ENCODE results near the gene ST8SIA4.

The ST8SIA4 gene

DNA sequence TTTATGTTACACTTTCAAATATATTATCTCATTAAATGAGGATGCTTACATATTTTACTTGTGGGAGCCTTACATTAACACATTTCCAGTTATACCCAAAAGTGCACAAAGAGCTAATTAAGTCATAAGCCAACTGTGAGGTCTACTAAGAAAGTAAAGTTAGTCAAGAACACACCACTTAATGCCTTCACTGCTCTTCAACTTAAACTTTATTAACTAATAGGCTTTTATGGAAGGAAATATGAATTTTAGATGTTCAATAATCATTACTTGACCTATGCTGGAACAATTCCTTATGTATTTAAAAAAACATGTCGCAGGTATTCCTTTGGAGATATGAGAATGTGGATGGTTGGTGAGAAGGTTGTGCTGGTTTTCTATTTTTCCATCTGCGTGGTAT, 3.4 kb downstream of the ST8SIA4 start:
- H3K56ac ChIP-seq (ENCODE audit: low read length): peak overlapping the region; percentile 91
- no peak overlapping the region for H3K4me3 ChIP-seq (ENCODE audit: low read length)
- no peak overlapping the region for H3K27ac ChIP-seq (ENCODE audit: low read depth, low read length)
- no peaks in the 10 kb centered on the region for H3K79me2 ChIP-seq (ENCODE audit: control insufficient read depth, insufficient read depth, low read length)
- no CpG with 5 or more reads among the region's 2 CpGs for WGBS (ENCODE audit: extremely low coverage, insufficient coverage, low lambda C conversion rate)
- no peak overlapping the region for H4K5ac ChIP-seq (ENCODE audit: low read length)
- peak overlapping the region; percentile 32 for H3K18ac ChIP-seq (ENCODE audit: low read length)
- no peak overlapping the region for H2BK120ac ChIP-seq (ENCODE audit: low read depth, low read length)
- peak overlapping the region; percentile 61 for H3K4me2 ChIP-seq (ENCODE audit: low read length)
- H2AK5ac ChIP-seq (ENCODE audit: low read length): no peak overlapping the region
- no peak for DNase-seq
- no peaks in the 10 kb centered on the region for H3K4me1 ChIP-seq (ENCODE audit: control insufficient read depth, low read depth, low read length)
- H3K4ac ChIP-seq (ENCODE audit: low read depth, low read length): no peak overlapping the region
- H3K9ac ChIP-seq (ENCODE audit: low read length): peak overlapping the region; percentile 76
- H3K23ac ChIP-seq (ENCODE audit: low read length): no peak overlapping the region
- no peaks in the 10 kb centered on the region for H3K36me3 ChIP-seq (ENCODE audit: control insufficient read depth, insufficient read depth, low read length)
- H3K27me3 ChIP-seq (ENCODE audit: insufficient read depth, low read length, poor library complexity): no peaks in the 10 kb centered on the region
- H2BK5ac ChIP-seq (ENCODE audit: low read length): no peak overlapping the region
- H4K8ac ChIP-seq (ENCODE audit: low read depth, low read length): no peak overlapping the region
- H2BK15ac ChIP-seq (replicated peaks; ENCODE audit: low read depth): no peak overlapping the region
- H3K79me1 ChIP-seq (ENCODE audit: low read length): no peaks in the 10 kb centered on the region

DNA sequence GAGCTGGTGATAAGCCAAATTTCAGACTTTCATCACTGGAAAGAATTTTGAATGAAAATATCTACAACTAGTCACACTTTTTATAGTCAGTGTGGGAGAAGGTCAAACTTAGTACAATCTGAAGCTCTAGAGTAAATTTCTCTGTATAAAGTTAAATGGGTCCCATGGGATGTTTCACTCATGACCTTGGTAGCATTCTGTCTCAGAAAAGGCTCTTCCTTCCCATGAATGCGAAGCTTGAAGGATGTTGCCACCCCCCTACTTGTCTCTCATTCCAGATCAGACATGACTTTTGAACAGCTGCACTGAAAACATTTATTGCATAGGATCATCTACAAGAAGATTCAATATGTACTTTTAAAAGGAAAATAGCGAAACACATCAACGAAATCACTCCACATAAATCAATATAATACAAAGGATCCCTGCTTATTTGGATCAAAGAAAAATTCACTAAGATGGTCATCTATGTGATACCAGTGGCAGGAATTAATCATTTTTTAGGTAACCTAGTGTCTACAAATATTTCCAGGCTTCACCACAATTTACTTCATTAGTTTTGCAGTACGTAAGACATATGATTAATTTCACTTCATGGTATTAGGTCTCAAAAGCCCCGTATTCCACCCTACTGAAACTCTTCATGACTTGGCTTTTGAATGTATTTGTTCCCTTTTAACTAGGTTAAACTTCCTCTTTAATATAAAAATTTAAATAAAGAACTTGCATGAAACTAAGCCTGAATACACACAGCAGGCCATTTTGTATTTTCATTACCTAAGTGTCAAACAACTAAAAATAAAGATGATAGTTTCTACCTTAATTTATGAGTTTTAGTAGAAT, 4.4 kb downstream of the ST8SIA4 start:
- Histone ChIP-seq H3K79me2 (ENCODE audit: control insufficient read depth, insufficient read depth, low read length) (no peaks in the 10 kb centered on the region), H3K36me3 (ENCODE audit: control insufficient read depth, insufficient read depth, low read length) (no peaks in the 10 kb centered on the region), H4K8ac (ENCODE audit: low read depth, low read length) (no peak overlapping the region), H3K23ac (ENCODE audit: low read length) (no peak overlapping the region), H2AK5ac (ENCODE audit: low read length) (no peak overlapping the region), H2BK120ac (ENCODE audit: low read depth, low read length) (no peak overlapping the region), H3K4ac (ENCODE audit: low read depth, low read length) (no peak overlapping the region), H3K56ac (ENCODE audit: low read length) (no peak overlapping the region), H4K5ac (ENCODE audit: low read length) (no peak overlapping the region), H2BK15ac (replicated peaks; ENCODE audit: low read depth) (no peak overlapping the region), H3K9ac (ENCODE audit: low read length) (no peak overlapping the region), H3K4me2 (ENCODE audit: low read length) (no peak overlapping the region), H3K27me3 (ENCODE audit: insufficient read depth, low read length, poor library complexity) (no peaks in the 10 kb centered on the region), H3K79me1 (ENCODE audit: low read length) (no peaks in the 10 kb centered on the region), H3K27ac (ENCODE audit: low read depth, low read length) (no peak overlapping the region), H3K4me1 (ENCODE audit: control insufficient read depth, low read depth, low read length) (no peaks in the 10 kb centered on the region), H3K18ac (ENCODE audit: low read length) (no peak overlapping the region), H2BK5ac (ENCODE audit: low read length) (no peak overlapping the region), H3K4me3 (ENCODE audit: low read length) (no peak overlapping the region)
- DNase-seq: no peak
- no CpG with 5 or more reads among the region's 5 CpGs for WGBS (ENCODE audit: extremely low coverage, insufficient coverage, low lambda C conversion rate)

DNA sequence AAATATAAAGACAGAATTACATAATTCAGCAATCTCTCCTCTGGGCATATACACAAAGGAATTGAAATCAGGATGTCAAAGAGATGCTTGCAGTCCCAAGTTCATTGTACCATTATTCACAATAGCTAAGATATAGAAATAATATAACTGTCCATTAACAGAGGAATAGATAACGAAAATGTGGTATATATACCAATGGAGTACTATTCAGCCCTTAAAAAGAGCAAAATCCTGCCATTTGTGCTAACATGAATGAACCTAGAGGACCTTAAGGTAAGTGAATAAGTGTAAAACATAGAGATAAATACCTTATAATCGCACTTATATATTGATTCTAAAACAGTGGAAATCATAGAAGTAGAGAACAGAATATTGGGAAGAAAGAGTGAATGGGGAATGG, 7.0 kb downstream of the ST8SIA4 start:
- no peak overlapping the region for H3K23ac ChIP-seq (ENCODE audit: low read length)
- no peaks in the 10 kb centered on the region for H3K4me1 ChIP-seq (ENCODE audit: control insufficient read depth, low read depth, low read length)
- H3K4me2 ChIP-seq (ENCODE audit: low read length): no peak overlapping the region
- no peak overlapping the region for H4K8ac ChIP-seq (ENCODE audit: low read depth, low read length)
- H2BK120ac ChIP-seq (ENCODE audit: low read depth, low read length): no peak overlapping the region
- no peak overlapping the region for H3K4me3 ChIP-seq (ENCODE audit: low read length)
- no peaks in the 10 kb centered on the region for H3K27me3 ChIP-seq (ENCODE audit: insufficient read depth, low read length, poor library complexity)
- no peak overlapping the region for H3K56ac ChIP-seq (ENCODE audit: low read length)
- DNase-seq: no peak
- H3K79me1 ChIP-seq (ENCODE audit: low read length): no peaks in the 10 kb centered on the region
- H3K9ac ChIP-seq (ENCODE audit: low read length): no peak overlapping the region
- H3K27ac ChIP-seq (ENCODE audit: low read depth, low read length): no peak overlapping the region
- WGBS (ENCODE audit: extremely low coverage, insufficient coverage, low lambda C conversion rate): no CpG with 5 or more reads among the region's 2 CpGs
- H3K18ac ChIP-seq (ENCODE audit: low read length): no peak overlapping the region
- H2AK5ac ChIP-seq (ENCODE audit: low read length): no peak overlapping the region
- no peak overlapping the region for H3K4ac ChIP-seq (ENCODE audit: low read depth, low read length)
- H3K36me3 ChIP-seq (ENCODE audit: control insufficient read depth, insufficient read depth, low read length): no peaks in the 10 kb centered on the region
- H3K79me2 ChIP-seq (ENCODE audit: control insufficient read depth, insufficient read depth, low read length): no peaks in the 10 kb centered on the region
- H2BK5ac ChIP-seq (ENCODE audit: low read length): no peak overlapping the region
- H2BK15ac ChIP-seq (replicated peaks; ENCODE audit: low read depth): no peak overlapping the region
- no peak overlapping the region for H4K5ac ChIP-seq (ENCODE audit: low read length)

DNA sequence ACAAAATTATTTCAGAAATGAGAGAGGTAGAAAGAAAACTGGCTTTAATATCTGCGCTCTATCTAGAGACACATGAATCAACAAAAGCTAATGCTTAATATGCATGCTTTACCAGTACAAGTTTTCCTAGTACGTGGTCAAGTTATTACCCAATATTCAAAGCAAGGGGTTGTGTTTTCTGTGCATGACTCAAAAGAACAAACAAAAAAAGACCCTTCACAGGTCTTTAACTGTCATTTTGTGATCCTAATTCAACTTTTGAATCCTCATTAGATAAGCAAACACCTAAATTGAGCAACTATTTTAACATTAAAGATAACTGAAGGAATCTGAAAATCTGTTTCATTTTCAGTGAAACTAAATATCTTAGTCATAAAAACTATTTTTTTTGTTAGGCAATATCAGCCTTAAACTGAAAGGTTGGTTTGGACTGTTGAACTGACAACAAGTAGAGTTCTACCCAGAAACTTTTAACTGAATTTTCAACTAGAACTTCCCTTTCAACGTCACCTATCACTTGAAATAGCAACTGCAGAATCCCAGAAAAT, 12.5 kb downstream of the ST8SIA4 start:
- no peaks in the 10 kb centered on the region for H3K36me3 ChIP-seq (ENCODE audit: control insufficient read depth, insufficient read depth, low read length)
- H4K5ac ChIP-seq (ENCODE audit: low read length): no peak overlapping the region
- no peak overlapping the region for H3K23ac ChIP-seq (ENCODE audit: low read length)
- no peak overlapping the region for H2AK5ac ChIP-seq (ENCODE audit: low read length)
- no peak overlapping the region for H2BK5ac ChIP-seq (ENCODE audit: low read length)
- H3K79me1 ChIP-seq (ENCODE audit: low read length): no peaks in the 10 kb centered on the region
- no peak overlapping the region for H2BK15ac ChIP-seq (replicated peaks; ENCODE audit: low read depth)
- no peak overlapping the region for H4K8ac ChIP-seq (ENCODE audit: low read depth, low read length)
- no peak for DNase-seq
- no peak overlapping the region for H3K27ac ChIP-seq (ENCODE audit: low read depth, low read length)
- no peak overlapping the region for H3K4me3 ChIP-seq (ENCODE audit: low read length)
- no peak overlapping the region for H3K56ac ChIP-seq (ENCODE audit: low read length)
- H3K18ac ChIP-seq (ENCODE audit: low read length): no peak overlapping the region
- no peaks in the 10 kb centered on the region for H3K79me2 ChIP-seq (ENCODE audit: control insufficient read depth, insufficient read depth, low read length)
- H3K4ac ChIP-seq (ENCODE audit: low read depth, low read length): no peak overlapping the region
- H3K4me1 ChIP-seq (ENCODE audit: control insufficient read depth, low read depth, low read length): no peaks in the 10 kb centered on the region
- no peak overlapping the region for H3K4me2 ChIP-seq (ENCODE audit: low read length)
- WGBS (ENCODE audit: extremely low coverage, insufficient coverage, low lambda C conversion rate): no CpG with 5 or more reads among the region's 3 CpGs
- no peak overlapping the region for H2BK120ac ChIP-seq (ENCODE audit: low read depth, low read length)
- H3K9ac ChIP-seq (ENCODE audit: low read length): no peak overlapping the region
- H3K27me3 ChIP-seq (ENCODE audit: insufficient read depth, low read length, poor library complexity): no peaks in the 10 kb centered on the region

DNA sequence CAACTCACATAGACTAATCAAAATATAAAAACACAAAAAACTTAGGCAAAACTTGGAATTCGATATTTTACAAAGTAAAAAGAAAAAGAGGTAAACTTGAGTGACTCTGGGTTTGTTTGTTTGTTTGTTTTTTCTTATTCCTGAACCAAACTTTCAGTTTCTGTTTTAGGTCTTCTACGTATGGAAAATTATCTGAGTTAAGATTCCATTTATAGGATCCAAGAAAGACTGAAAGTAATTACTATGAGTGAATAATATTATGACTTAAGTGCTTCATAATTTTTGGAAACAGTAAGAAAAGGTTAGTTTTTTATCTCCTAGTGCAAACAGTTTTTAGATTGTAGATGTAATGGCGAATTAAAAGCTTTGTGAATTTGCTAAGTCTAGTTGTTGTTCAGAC, 13.2 kb downstream of the ST8SIA4 start:
- no peaks in the 10 kb centered on the region for H3K27me3 ChIP-seq (ENCODE audit: insufficient read depth, low read length, poor library complexity)
- H2AK5ac ChIP-seq (ENCODE audit: low read length): no peak overlapping the region
- no peaks in the 10 kb centered on the region for H3K79me1 ChIP-seq (ENCODE audit: low read length)
- H3K36me3 ChIP-seq (ENCODE audit: control insufficient read depth, insufficient read depth, low read length): no peaks in the 10 kb centered on the region
- H4K8ac ChIP-seq (ENCODE audit: low read depth, low read length): no peak overlapping the region
- DNase-seq: no peak
- no peak overlapping the region for H3K4me3 ChIP-seq (ENCODE audit: low read length)
- no peak overlapping the region for H2BK15ac ChIP-seq (replicated peaks; ENCODE audit: low read depth)
- no peak overlapping the region for H3K23ac ChIP-seq (ENCODE audit: low read length)
- H3K56ac ChIP-seq (ENCODE audit: low read length): no peak overlapping the region
- H2BK5ac ChIP-seq (ENCODE audit: low read length): no peak overlapping the region
- H3K79me2 ChIP-seq (ENCODE audit: control insufficient read depth, insufficient read depth, low read length): no peaks in the 10 kb centered on the region
- H3K9ac ChIP-seq (ENCODE audit: low read length): no peak overlapping the region
- WGBS (ENCODE audit: extremely low coverage, insufficient coverage, low lambda C conversion rate): no CpG with 5 or more reads among the region's 3 CpGs
- no peak overlapping the region for H3K4me2 ChIP-seq (ENCODE audit: low read length)
- no peak overlapping the region for H3K18ac ChIP-seq (ENCODE audit: low read length)
- no peak overlapping the region for H3K27ac ChIP-seq (ENCODE audit: low read depth, low read length)
- H3K4me1 ChIP-seq (ENCODE audit: control insufficient read depth, low read depth, low read length): no peaks in the 10 kb centered on the region
- H2BK120ac ChIP-seq (ENCODE audit: low read depth, low read length): no peak overlapping the region
- H3K4ac ChIP-seq (ENCODE audit: low read depth, low read length): no peak overlapping the region
- no peak overlapping the region for H4K5ac ChIP-seq (ENCODE audit: low read length)
